B cell (primary cell): Measurements from ENCODE around the gene HELT. TPM values are rescaled to one million over a fixed set of nuclear protein-coding genes. Genes with fewer than 3 reads are reported as not detected.

Experiments used
- ATAC-seq: fragments of 200-7000 bp; cut with Tn5 transposase; one replicate; pipeline ENCODE4 v1.10.0; 2021; ENCODE audit warnings: low read depth, mild to moderate bottlenecking, moderate number of reproducible peaks, moderate library complexity
- CTCF ChIA-PET: fragments of 350-600 bp; sonication (Branson Sonifier 250); formaldehyde crosslinking; loops from one replicate; lab custom pipeline; 2021; ENCODE audit warnings: antibody characterized with exemption, inconsistent platforms; lab: Charles Lee
- POLR2A ChIA-PET: fragments of 350-600 bp; sonication (Branson Sonifier 250); formaldehyde crosslinking; loops from one replicate; lab custom pipeline; 2021; ENCODE audit warnings: antibody characterized with exemption; lab: Charles Lee
- DNase-seq: peaks from one replicate; pipeline ENCODE4 v3.0.0; 2013
- H2AFZ ChIP-seq: 2 replicates; pipeline ENCODE4 v1.6.1; 2012; ENCODE audit warnings: mild to moderate bottlenecking, low read depth, low read length; ENCODE audit not compliant: insufficient read depth, poor library complexity, severe bottlenecking
- H3K27ac ChIP-seq, 2 donors: 1 replicate in 1 of 2; 2 replicates in 1 of 2; pipeline ENCODE4 v1.5.1; 2012 to 2013; ENCODE audit warnings: low read length in 2 of 2, mild to moderate bottlenecking in 2 of 2, moderate library complexity in 1 of 2
- H3K27me3 ChIP-seq, 4 experiments: fragments of 200-600 bp in 1 of 4; sonication (generic) in 1 of 4; replicated peaks in 1 of 4; 1 replicate in 2 of 4; 2 replicates in 2 of 4; pipeline versions ENCODE4 v1.6.1 to v1.7.0; 2013 to 2016; ENCODE audit warnings: low read length in 3 of 4, mild to moderate bottlenecking in 2 of 4, mixed read lengths in 1 of 4, moderate library complexity in 1 of 4; ENCODE audit not compliant: insufficient read depth in 4 of 4, control insufficient read depth in 3 of 4; ENCODE audit errors: control extremely low read depth in 1 of 4
- H3K36me3 ChIP-seq, 2 experiments: replicated peaks in 1 of 2; 1 replicate in 1 of 2; 2 replicates in 1 of 2; pipeline versions ENCODE4 v1.6.1 to v1.7.1; 2013; ENCODE audit warnings: low read length in 1 of 2; ENCODE audit not compliant: insufficient read depth in 2 of 2, control insufficient read depth in 1 of 2; ENCODE audit errors: control extremely low read depth in 1 of 2, extremely low read depth in 1 of 2
- H3K4me1 ChIP-seq, 2 donors: fragments of 200-600 bp in 1 of 2; sonication (generic) in 1 of 2; 1 replicate in 1 of 2; 2 replicates in 1 of 2; pipeline versions ENCODE4 v1.5.1 to v1.6.1; 2013 to 2017; ENCODE audit warnings: low read length in 2 of 2; ENCODE audit not compliant: control insufficient read depth in 2 of 2, insufficient read depth in 2 of 2
- H3K4me2 ChIP-seq: replicated peaks from 2 replicates; pipeline ENCODE3; 2012; ENCODE audit warnings: mild to moderate bottlenecking, low read depth, low read length; ENCODE audit not compliant: poor library complexity, severe bottlenecking
- H3K4me3 ChIP-seq, 5 experiments: fragments of 200-600 bp in 1 of 5; sonication (generic) in 1 of 5; 1 replicate in 3 of 5; 2 replicates in 2 of 5; pipeline versions ENCODE4 v1.5.1 to v1.7.0; 2011 to 2016; ENCODE audit warnings: low read length in 4 of 5, mild to moderate bottlenecking in 4 of 5, low read depth in 2 of 5, control low read depth in 1 of 5, moderate library complexity in 1 of 5; ENCODE audit not compliant: insufficient read depth in 1 of 5; ENCODE audit errors: control extremely low read depth in 1 of 5, extremely low read depth in 1 of 5
- H3K79me2 ChIP-seq: fragments of 200-600 bp; sonication (generic); one replicate; pipeline ENCODE4 v1.6.0; 2016; ENCODE audit warnings: low read length; ENCODE audit not compliant: control insufficient read depth, insufficient read depth
- H3K9ac ChIP-seq: fragments of 200-600 bp; sonication (generic); 2 replicates; pipeline ENCODE4 v1.6.1; 2017; ENCODE audit warnings: mild to moderate bottlenecking, low read length, moderate library complexity
- H3K9me3 ChIP-seq, 3 donors: one replicate each; pipeline versions ENCODE4 v1.6.1 to v1.7.1; 2013; ENCODE audit warnings: low read length in 2 of 3; ENCODE audit not compliant: control insufficient read depth in 2 of 3, insufficient read depth in 1 of 3; ENCODE audit errors: control extremely low read depth in 1 of 3
- H4K20me1 ChIP-seq: 2 replicates; pipeline ENCODE4 v1.6.0; 2012; ENCODE audit warnings: mild to moderate bottlenecking, low read length; ENCODE audit not compliant: insufficient read depth, control insufficient read depth, poor library complexity, severe bottlenecking
- H3K27ac Mint-ChIP-seq: one replicate; pipeline ENCODE4 v1.8.0; 2021; ENCODE audit warnings: mixed read lengths
- H3K27me3 Mint-ChIP-seq: one replicate; pipeline ENCODE4 v1.8.0; 2021; ENCODE audit warnings: mixed read lengths
- H3K4me1 Mint-ChIP-seq: one replicate; pipeline ENCODE4 v1.8.0; 2021; ENCODE audit warnings: mixed read lengths
- H3K4me3 Mint-ChIP-seq: one replicate; pipeline ENCODE4 v1.8.0; 2021; ENCODE audit warnings: mixed read lengths
- H3K9me3 Mint-ChIP-seq: one replicate; pipeline ENCODE4 v1.8.0; 2022; ENCODE audit warnings: mixed read lengths; ENCODE audit not compliant: insufficient read depth
- CTCF ChIP-seq: fragments of 200-600 bp; IDR thresholded peaks from one replicate; pipeline ENCODE4 v1.8.0; 2022; ENCODE audit warnings: antibody characterized with exemption, mild to moderate bottlenecking
- EZH2 ChIP-seq: IDR thresholded peaks from 2 replicates; pipeline ENCODE4 v1.6.1; 2012; ENCODE audit warnings: borderline replicate concordance, low read depth, mild to moderate bottlenecking, moderate library complexity, low read length; ENCODE audit not compliant: insufficient read depth, poor library complexity, severe bottlenecking
- WGBS: methylation state at CpG from one replicate; pipeline ENCODE4 v1.1.5; 2013; ENCODE audit warnings: missing lambda C conversion rate; ENCODE audit not compliant: insufficient coverage; 5-methylcytosine and 5-hydroxymethylcytosine counted together
- intact Hi-C: fragments of 100-400 bp; cut with micrococcal nuclease; formaldehyde crosslinking; loops from one replicate; pipeline ENCODE4 v1.10.0; 2022
- polyA plus RNA-seq: library from polyadenylated mRNA; depleted of rRNA; stranded (reverse); fragments of >200 nt; gene quantifications from 2 replicates; pipeline ENCODE4 v1.2.3, GENCODE V29; 2012
- total RNA-seq, 2 donors: library from RNA; stranded (reverse); fragments of 120-200 nt in 1 of 2; gene quantifications; 1 replicate in 1 of 2; 2 replicates in 1 of 2; pipeline versions ENCODE4 v1.2.3 to v1.2.4, GENCODE V29; 2013 to 2022

Gene HELT
- total and polyA plus RNA-seq, 2 donors (not counting 1 experiment from before 2014, with no cell fraction given): not detected

DNA sequence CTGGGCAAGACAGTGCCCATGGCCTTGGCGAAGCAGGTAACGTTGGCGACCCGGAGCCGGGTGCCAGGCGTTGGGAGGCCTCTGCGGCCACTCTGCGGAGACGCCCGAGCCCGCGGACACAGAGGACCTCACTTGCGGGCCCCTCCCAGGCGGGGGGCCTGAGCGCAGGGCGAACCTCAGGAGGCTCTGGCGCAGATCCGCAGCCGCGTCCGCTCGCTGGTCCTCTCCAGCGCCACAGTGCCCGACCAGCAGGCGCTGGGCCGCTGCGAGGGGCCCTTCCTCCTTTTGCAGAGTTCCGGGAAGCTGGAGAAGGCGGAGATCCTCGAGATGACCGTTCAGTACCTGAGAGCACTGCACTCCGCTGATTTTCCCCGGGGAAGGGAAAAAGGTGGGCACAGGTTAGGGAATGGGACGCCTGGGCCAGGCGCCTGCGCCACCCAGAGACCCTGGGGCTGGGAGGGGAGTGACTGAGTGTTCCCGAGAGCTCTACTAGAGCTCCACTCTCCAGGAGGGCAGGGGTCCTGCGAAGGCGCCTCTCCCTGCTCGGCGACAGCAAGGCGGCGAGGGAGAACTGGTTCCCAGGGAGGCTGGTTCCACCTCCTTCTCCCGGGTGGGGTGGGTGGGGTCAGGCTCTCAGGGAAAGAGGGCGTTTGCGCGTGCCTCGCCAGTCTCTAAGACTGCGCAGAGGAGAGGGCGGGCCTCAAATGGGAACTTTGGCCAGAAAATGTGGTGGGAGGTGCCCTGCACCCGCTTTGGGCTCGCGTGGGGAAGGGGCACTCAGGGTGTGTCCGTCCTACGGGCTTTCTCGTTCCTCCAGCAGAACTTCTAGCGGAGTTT, 1.4 kb downstream of the HELT start:
- Histone ChIP-seq H3K79me2 (no peaks in the 10 kb centered on the region), H3K36me3 (no peaks in the 10 kb centered on the region), H3K27ac (no peak overlapping the region), H3K4me2 (no peak overlapping the region), H3K9me3 (no peaks in the 10 kb centered on the region), H3K4me1 (peaks cover 13 to 17% of the 10 kb centered on the region in 2 donors), H3K4me3 (no peak overlapping the region), H3K27me3 (peaks cover 0 to 76% (median 40%) of the 10 kb centered on the region in 4 experiments), H4K20me1 (no peaks in the 10 kb centered on the region), H2AFZ (no peak overlapping the region), H3K9ac (no peak overlapping the region)
- no peak overlapping the region for H3K27ac Mint-ChIP-seq
- no peak overlapping the region for H3K4me3 Mint-ChIP-seq
- WGBS: 8% methylated on average over 51 of the region's 57 CpGs
- peaks cover 70% of the 10 kb centered on the region for H3K27me3 Mint-ChIP-seq
- ChIA-PET CTCF (interaction anchor here (1.4 kb wide), 1 partner anchor 76 kb away, joined by 3 read pairs; no protein-coding TSS in a partner anchor), POLR2A (no interaction called here)
- no peak for ATAC-seq
- DNase-seq: no peak
- no peaks in the 10 kb centered on the region for H3K9me3 Mint-ChIP-seq
- TF ChIP-seq CTCF (no peak), EZH2 (no peak)
- H3K4me1 Mint-ChIP-seq: peaks cover 17% of the 10 kb centered on the region
- intact Hi-C loops: no loop called here

GRCh38 chr4:185020293-185020808, 2.1 kb downstream of the HELT start:
- H3K27ac Mint-ChIP-seq: no peak overlapping the region
- no peak overlapping the region for H3K4me2 ChIP-seq
- POLR2A ChIA-PET: no interaction called here

More at GRCh38 chr4:185020293-185020808, 2.1 kb downstream of the HELT start:
- Histone ChIP-seq H4K20me1 (no peaks in the 10 kb centered on the region), H3K27me3 (peaks cover 0 to 71% (median 37%) of the 10 kb centered on the region in 4 experiments), H3K4me1 (peaks cover 13 to 17% of the 10 kb centered on the region in 2 donors), H3K27ac (no peak overlapping the region), H3K9ac (no peak overlapping the region), H3K9me3 (no peaks in the 10 kb centered on the region), H3K4me3 (no peak overlapping the region), H3K36me3 (no peaks in the 10 kb centered on the region), H3K79me2 (no peaks in the 10 kb centered on the region), H2AFZ (no peak overlapping the region)
- WGBS: 6% methylated on average over 42 of the region's 48 CpGs
- H3K9me3 Mint-ChIP-seq: no peaks in the 10 kb centered on the region
- no peak for TF ChIP-seq CTCF
- no peak for TF ChIP-seq EZH2
- H3K27me3 Mint-ChIP-seq: peaks cover 70% of the 10 kb centered on the region
- intact Hi-C loops: no loop called here
- peaks cover 17% of the 10 kb centered on the region for H3K4me1 Mint-ChIP-seq
- DNase-seq (no peak), ATAC-seq (no peak)
- CTCF ChIA-PET: no interaction called here
- no peak overlapping the region for H3K4me3 Mint-ChIP-seq
